Astrocyte of the cerebellum (primary cell): Measurements from ENCODE around the gene VAMP1.

Experiments used
- DNase-seq: peaks from one replicate; pipeline ENCODE4 v3.0.0-alpha.2; 2011; ENCODE audit warnings: low read depth
- H3K4me3 ChIP-seq: 2 replicates; pipeline ENCODE4 v1.5.1; 2011; ENCODE audit warnings: mild to moderate bottlenecking, low read depth, low read length, moderate library complexity
- in situ Hi-C: cut with HindIII; loops from 2 replicates; pipeline ENCODE4 v1.10.0; 2017; ENCODE audit warnings: low sequenced_read_pairs
- TF ChIP-seq, protein P1 (sequence below): IDR thresholded peaks from 2 replicates; pipeline ENCODE4 v1.5.1; 2012; ENCODE audit warnings: low read length, low read depth, moderate library complexity, mild to moderate bottlenecking; ENCODE audit errors: missing control alignments

The VAMP1 gene

DNA sequence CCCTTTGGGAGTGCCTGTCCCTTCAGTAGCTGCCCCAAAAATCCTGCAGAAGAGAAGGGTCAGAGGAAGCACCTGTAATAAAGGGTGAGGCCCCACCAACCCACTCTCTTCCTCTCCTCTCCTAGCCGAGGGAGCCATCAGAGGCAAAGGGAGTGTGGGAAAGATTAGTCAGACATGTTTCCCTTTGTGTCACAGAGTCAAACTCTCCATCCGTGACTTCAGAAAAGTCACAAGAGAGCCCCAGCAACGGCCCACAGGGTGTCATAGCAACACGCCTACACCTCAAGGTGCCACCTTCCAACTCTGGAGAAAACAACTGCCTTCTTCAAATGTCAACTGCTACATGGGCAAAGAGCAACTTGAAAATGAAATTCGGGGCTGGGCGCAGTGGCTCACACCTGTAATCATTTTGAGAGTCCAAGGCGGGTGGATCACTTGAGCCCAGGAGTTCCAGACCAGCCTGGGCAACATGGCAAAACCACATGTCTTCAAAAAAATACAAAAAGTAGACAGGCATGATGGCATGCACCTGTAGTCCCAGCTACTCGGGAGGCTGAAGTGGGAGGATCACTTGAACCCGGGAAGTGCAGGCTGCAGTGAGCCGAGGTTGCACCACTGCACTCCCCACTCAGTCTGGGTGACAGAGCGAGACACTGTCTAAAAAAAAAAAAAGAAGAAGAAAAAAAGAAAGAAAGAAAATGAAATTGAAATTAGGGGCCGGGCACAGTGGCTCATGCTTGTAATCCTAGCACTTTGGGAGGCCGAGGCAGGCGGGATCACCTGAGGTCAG lies 43.4 kb downstream of the VAMP1 start:
- H3K4me3 ChIP-seq = no peak overlapping the region
- in situ Hi-C loops = no loop called here
- TF ChIP-seq, protein P1, sequence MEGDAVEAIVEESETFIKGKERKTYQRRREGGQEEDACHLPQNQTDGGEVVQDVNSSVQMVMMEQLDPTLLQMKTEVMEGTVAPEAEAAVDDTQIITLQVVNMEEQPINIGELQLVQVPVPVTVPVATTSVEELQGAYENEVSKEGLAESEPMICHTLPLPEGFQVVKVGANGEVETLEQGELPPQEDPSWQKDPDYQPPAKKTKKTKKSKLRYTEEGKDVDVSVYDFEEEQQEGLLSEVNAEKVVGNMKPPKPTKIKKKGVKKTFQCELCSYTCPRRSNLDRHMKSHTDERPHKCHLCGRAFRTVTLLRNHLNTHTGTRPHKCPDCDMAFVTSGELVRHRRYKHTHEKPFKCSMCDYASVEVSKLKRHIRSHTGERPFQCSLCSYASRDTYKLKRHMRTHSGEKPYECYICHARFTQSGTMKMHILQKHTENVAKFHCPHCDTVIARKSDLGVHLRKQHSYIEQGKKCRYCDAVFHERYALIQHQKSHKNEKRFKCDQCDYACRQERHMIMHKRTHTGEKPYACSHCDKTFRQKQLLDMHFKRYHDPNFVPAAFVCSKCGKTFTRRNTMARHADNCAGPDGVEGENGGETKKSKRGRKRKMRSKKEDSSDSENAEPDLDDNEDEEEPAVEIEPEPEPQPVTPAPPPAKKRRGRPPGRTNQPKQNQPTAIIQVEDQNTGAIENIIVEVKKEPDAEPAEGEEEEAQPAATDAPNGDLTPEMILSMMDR = no peak
- DNase-seq = no peak

- DNase-seq = no peak
- no peak overlapping the region for H3K4me3 ChIP-seq
- in situ Hi-C loops = no loop called here
- TF ChIP-seq, protein P1 = no peak
Measured at GRCh38 chr12:6425590-6426531, 44.6 kb downstream of the VAMP1 start.

DNA sequence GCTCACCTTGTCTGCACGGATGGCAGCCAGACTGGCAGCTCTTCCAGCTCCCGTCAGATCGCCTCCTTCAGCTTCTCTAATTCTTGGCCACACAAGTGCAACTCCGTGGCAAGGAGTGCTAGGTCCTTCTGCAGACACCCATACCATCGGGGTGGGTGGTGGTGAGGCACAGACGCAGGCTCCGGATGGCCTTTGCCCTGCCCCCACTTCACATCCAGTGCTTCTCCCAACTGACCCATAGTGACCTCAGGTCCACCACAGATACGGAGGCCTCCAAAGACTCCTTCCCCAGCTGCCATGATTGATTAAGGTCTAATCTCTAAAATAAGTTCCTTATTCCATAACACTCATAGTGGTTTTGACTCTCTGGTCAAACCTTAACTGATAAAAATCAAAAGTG lies 45.6 kb downstream of the VAMP1 start:
- no peak for DNase-seq
- in situ Hi-C loops = no loop called here
- TF ChIP-seq, protein P1 = no peak
- H3K4me3 ChIP-seq = no peak overlapping the region

GRCh38 chr12:6424008-6424347 lies 46.5 kb downstream of the VAMP1 start:
- in situ Hi-C loops = no loop called here
- TF ChIP-seq, protein P1 = no peak
- no peak for DNase-seq
- no peak overlapping the region for H3K4me3 ChIP-seq

DNA sequence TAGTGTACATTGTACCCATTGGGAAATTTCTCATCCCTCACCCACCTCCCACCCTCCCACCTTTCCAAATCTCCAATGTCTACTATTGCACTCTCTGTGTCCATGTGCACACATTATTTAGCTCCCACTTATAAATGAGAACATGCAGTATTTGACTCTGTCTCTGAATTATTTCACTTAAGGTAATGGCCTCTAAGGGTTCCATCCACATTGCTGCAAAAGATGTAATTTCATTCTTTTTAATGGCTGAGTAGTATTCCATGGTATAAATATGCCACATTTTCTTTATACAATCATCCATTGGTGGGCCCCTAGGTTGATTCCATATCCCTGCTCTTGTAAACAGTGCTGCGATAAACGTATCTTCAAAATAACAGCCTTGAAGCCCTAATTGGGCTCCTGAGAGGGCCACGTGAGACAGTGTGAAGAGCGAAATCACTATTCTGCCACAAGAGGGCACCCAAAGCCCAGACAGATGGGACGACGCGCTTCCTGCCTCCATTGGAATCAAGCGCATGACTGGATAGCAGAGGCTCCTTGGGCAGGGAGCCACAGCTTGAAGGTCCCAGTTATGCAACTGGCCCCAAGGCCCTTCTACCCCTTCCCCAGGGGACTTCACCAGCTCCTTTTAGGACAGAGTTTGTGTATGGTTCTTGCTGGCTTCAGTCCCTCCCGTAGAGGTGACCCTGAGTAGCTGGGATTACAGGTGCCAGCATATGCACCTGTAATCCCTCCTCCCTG lies 47.0 kb downstream of the VAMP1 start:
- TF ChIP-seq, protein P1 = peak; percentile 78
- in situ Hi-C loops = no loop called here
- H3K4me3 ChIP-seq = no peak overlapping the region
- DNase-seq = peak; percentile 87

DNA sequence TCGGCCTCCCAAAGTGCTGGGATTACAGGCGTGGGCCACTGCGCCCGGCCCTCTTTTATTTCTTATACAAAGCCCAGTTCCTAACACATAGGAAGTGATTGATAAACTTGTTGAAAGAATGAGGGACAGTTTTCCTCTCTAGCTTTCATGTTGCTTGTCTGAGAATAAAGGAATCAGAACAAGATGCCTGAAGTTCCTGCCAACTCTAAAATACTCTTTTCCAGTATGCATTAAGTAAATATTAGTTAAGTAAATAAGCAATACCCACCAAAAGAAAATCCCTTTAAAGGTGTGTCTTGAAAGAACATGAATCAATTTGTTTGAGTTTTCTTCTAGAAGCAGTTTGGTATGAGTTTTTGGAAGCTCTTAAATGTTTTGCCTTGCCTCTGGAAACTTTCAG lies 50.1 kb downstream of the VAMP1 start:
- no peak for DNase-seq
- TF ChIP-seq, protein P1 = no peak
- no peak overlapping the region for H3K4me3 ChIP-seq
- in situ Hi-C loops = no loop called here
